ENCODE results near the gene TEPSIN. TPM values are rescaled to one million over a fixed set of nuclear protein-coding genes. Genes with fewer than 3 reads are reported as not detected.

The TEPSIN gene
- total and polyA plus RNA-seq, 9 donors = 8.9 to 19.3 (median 13.8) TPM

DNA sequence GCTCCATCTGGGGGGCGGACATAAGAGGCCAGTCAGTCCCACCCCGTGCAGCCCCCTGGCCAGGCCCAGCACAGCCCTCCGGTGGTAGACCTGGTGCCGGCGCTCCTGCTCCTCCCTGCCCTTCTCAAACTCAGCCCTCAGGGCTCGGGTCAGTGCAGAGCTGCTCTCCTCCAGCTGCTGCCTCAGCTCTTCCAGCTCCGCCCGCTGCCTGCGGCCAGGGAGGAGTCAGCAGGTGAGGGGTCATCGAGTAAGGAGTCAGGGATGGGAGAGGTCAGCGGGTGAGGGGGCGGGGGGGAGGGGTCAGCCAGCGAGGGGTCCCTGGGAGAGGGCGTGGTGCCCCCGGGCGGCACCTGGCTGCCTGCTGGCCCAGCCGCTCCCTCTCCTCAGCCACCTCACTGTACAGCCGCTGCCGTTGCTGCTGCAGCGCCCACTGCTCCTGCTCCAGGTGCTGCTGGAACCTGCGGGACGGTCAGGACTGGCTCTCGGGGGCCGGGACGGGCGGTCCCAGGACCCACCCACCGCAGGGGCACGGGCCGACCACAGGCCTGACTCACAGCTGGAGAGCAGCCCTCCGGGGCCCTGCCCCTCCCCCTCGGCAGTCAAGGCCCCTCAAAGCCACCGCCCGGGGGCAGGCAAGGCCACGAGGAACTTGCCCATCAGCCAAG is 46.3 kb downstream of the TEPSIN start:
- no peak overlapping the region for H3K4me3 ChIP-seq (ENCODE audit: low read length)
- no peaks in the 10 kb centered on the region for H3K9me3 ChIP-seq (replicated peaks; ENCODE audit: control insufficient read depth, low read depth, low read length)
- peaks cover 15% of the 10 kb centered on the region for H3K4me1 ChIP-seq (ENCODE audit: control insufficient read depth, insufficient read depth, low read length)
- H3K27ac ChIP-seq (ENCODE audit: low read length) = no peak overlapping the region
- peaks cover 62% of the 10 kb centered on the region for H3K36me3 ChIP-seq (ENCODE audit: control insufficient read depth, insufficient read depth, low read length)
- H3K27me3 ChIP-seq (ENCODE audit: control insufficient read depth, insufficient read depth, low read length) = no peaks in the 10 kb centered on the region
- WGBS (ENCODE audit: insufficient coverage) = 75% methylated on average over 25 of the region's 34 CpGs
- no peak for DNase-seq

DNA sequence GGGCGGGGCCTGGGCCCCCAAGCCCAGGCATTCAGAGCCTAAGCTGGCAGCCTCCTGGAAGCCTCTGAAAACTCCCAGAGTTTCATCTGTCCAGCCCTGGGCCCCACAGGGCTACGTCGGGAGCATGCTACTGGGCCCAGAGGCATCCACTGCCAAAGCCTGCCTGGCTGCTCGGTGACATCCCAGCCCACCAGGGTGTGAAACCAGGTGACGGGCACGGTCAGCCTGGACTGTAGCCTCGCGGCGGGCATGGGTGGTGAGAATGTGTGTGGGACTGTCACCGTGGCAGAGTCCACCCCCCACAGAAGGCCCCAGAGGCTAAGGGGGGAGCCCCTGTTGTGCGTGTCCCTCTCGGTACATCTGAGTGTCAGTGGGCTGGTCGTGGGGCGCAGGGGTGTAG is 47.2 kb downstream of the TEPSIN start:
- WGBS (ENCODE audit: insufficient coverage) = 92% methylated on average over 7 of the region's 14 CpGs
- Histone ChIP-seq H3K9me3 (replicated peaks; ENCODE audit: control insufficient read depth, low read depth, low read length) (no peaks in the 10 kb centered on the region), H3K36me3 (ENCODE audit: control insufficient read depth, insufficient read depth, low read length) (peaks cover 56% of the 10 kb centered on the region), H3K4me3 (ENCODE audit: low read length) (no peak overlapping the region), H3K27me3 (ENCODE audit: control insufficient read depth, insufficient read depth, low read length) (no peaks in the 10 kb centered on the region), H3K27ac (ENCODE audit: low read length) (no peak overlapping the region), H3K4me1 (ENCODE audit: control insufficient read depth, insufficient read depth, low read length) (peaks cover 10% of the 10 kb centered on the region)
- no peak for DNase-seq

DNA sequence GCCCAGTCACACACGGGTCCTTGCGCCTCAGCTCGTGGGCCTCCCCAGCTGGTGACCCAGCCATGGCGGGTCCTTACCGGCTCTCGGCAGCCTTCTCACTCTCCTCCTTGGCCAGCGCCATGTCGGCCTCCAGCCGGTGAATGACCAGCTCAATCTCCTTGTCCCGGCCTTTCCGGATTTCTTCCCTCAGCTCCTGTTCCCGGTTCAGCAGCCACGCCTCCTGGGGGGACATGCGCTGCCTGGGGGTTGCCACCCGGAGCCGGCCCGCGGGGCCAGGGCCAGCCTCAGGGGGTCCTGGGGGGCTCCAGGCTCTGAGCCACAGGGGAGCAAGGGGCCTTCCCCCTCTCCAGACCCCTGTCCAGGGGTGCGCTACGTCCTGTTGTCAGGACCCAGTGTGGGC is 47.7 kb downstream of the TEPSIN start:
- Histone ChIP-seq H3K36me3 (ENCODE audit: control insufficient read depth, insufficient read depth, low read length) (peaks cover 52% of the 10 kb centered on the region), H3K9me3 (replicated peaks; ENCODE audit: control insufficient read depth, low read depth, low read length) (no peaks in the 10 kb centered on the region), H3K27ac (ENCODE audit: low read length) (no peak overlapping the region), H3K4me3 (ENCODE audit: low read length) (no peak overlapping the region), H3K4me1 (ENCODE audit: control insufficient read depth, insufficient read depth, low read length) (peaks cover 10% of the 10 kb centered on the region), H3K27me3 (ENCODE audit: control insufficient read depth, insufficient read depth, low read length) (no peaks in the 10 kb centered on the region)
- WGBS (ENCODE audit: insufficient coverage) = 89% methylated on average over 18 of the region's 20 CpGs
- no peak for DNase-seq

DNA sequence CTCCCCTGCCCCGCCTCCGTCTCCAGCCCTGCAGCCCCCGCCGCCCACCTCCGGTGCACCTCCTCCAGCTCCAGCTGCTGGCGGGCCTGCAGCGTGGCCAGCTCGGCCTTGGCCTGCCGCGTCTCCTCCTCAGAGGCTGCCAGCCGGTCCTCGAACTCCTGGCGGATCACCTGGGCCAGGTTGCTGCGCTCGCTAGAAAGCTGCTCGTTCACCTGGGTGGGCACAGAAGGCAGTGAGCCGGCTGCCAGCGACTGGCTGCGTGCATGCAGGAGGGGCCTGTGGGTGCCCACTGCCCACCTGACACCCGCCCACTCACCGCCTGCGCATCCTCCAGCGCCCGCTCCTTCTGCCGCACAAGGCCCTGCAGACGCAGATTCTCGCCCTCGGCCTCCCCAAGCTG is 48.3 kb downstream of the TEPSIN start:
- Histone ChIP-seq H3K36me3 (ENCODE audit: control insufficient read depth, insufficient read depth, low read length) (peaks cover 47% of the 10 kb centered on the region), H3K4me3 (ENCODE audit: low read length) (no peak overlapping the region), H3K4me1 (ENCODE audit: control insufficient read depth, insufficient read depth, low read length) (peaks cover 10% of the 10 kb centered on the region), H3K27me3 (ENCODE audit: control insufficient read depth, insufficient read depth, low read length) (no peaks in the 10 kb centered on the region), H3K9me3 (replicated peaks; ENCODE audit: control insufficient read depth, low read depth, low read length) (no peaks in the 10 kb centered on the region), H3K27ac (ENCODE audit: low read length) (no peak overlapping the region)
- 92% methylated on average over 28 of the region's 28 CpGs for WGBS (ENCODE audit: insufficient coverage)
- DNase-seq = no peak

DNA sequence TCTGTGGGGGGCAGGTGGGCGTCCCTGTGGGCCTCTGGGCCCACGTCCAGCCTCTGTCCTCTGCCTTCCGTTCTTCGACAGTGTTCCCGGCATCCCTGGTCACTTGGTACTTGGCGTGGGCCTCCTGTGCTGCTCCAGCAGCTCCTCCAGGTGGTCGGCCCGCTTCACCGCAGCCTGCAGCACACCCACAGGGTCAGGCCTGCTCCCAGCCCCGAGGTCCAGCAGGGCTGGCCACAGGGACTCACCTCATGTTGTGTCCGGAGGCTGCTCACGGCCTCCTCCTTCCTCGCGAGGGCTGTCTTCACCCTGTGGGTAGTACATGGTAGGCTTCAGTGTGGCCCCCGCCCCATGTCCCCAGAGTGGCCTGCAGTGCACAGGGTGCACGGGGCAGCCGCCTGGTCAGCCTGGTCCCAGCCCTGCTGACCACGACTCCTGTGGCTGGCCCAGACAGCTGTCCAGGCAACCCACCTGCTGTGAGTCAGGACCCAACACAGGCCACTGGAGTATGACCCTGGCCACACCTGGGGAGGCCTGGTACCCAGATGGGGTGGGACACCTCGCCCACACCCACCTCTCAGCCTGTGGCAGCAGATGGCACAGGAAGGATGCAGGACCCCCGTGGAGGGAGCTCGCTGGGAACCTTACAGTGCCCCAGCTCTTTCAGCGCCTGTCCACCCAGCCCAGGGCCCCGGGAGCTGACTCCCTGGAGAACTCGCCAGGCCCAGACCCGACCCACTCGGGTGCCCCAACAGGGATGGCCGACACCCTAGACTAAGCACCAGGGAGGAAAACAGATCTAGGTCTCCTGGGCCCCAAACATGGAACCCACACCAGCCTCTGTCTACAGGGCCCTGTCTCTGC is 49.0 kb downstream of the TEPSIN start:
- H3K36me3 ChIP-seq (ENCODE audit: control insufficient read depth, insufficient read depth, low read length) = peaks cover 46% of the 10 kb centered on the region
- H3K9me3 ChIP-seq (replicated peaks; ENCODE audit: control insufficient read depth, low read depth, low read length) = no peaks in the 10 kb centered on the region
- peaks cover 16% of the 10 kb centered on the region for H3K4me1 ChIP-seq (ENCODE audit: control insufficient read depth, insufficient read depth, low read length)
- H3K27ac ChIP-seq (ENCODE audit: low read length) = no peak overlapping the region
- DNase-seq = no peak
- H3K27me3 ChIP-seq (ENCODE audit: control insufficient read depth, insufficient read depth, low read length) = no peaks in the 10 kb centered on the region
- no peak overlapping the region for H3K4me3 ChIP-seq (ENCODE audit: low read length)
- 75% methylated on average over 19 of the region's 27 CpGs for WGBS (ENCODE audit: insufficient coverage)

DNA sequence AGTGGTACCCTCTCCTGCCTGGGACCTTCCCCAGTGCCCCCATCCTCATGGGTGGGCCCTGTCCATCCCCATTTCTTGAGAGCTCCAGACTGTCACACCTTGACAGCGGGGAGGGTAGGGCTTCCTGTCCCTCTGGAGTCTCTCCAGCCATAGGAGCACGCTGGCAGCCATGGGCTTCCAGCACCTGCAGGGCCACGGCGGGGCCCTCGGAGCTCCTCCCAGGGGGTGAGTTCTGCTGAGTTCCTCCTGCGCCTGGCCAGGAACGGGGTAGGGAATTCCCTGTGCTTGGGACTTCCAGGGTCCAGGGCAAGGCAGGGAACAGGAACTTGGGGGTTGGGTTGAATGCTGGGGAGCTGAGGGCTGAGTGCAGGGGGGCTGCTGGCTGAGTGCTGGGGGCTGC is 49.8 kb downstream of the TEPSIN start:
- WGBS (ENCODE audit: insufficient coverage) = 88% methylated on average over 6 of the region's 7 CpGs
- no peak overlapping the region for H3K27ac ChIP-seq (ENCODE audit: low read length)
- H3K9me3 ChIP-seq (replicated peaks; ENCODE audit: control insufficient read depth, low read depth, low read length) = no peaks in the 10 kb centered on the region
- peaks cover 21% of the 10 kb centered on the region for H3K4me1 ChIP-seq (ENCODE audit: control insufficient read depth, insufficient read depth, low read length)
- H3K36me3 ChIP-seq (ENCODE audit: control insufficient read depth, insufficient read depth, low read length) = peaks cover 39% of the 10 kb centered on the region
- peaks cover 2% of the 10 kb centered on the region for H3K27me3 ChIP-seq (ENCODE audit: control insufficient read depth, insufficient read depth, low read length)
- no peak overlapping the region for H3K4me3 ChIP-seq (ENCODE audit: low read length)
- no peak for DNase-seq

DNA sequence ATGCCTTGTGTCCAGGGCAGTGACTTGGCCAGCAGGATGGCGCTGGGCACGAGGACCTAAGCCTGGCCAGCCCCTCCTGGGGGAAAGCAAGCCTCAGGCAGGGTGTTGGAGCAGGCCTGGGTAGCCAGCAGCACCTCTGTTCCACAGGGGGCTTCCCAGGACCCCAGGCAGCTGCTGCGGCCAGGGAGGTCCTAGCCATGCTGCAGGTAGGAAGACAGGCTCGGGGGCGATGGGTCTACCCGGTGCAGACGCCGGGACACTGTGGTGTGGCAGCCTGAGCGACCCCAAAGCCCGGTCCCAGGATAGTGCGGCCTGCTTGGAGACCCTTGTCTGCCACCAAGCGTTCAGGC is 50.4 kb downstream of the TEPSIN start:
- Histone ChIP-seq H3K27ac (ENCODE audit: low read length) (no peak overlapping the region), H3K27me3 (ENCODE audit: control insufficient read depth, insufficient read depth, low read length) (peaks cover 3% of the 10 kb centered on the region), H3K9me3 (replicated peaks; ENCODE audit: control insufficient read depth, low read depth, low read length) (no peaks in the 10 kb centered on the region), H3K4me3 (ENCODE audit: low read length) (no peak overlapping the region), H3K36me3 (ENCODE audit: control insufficient read depth, insufficient read depth, low read length) (peaks cover 34% of the 10 kb centered on the region), H3K4me1 (ENCODE audit: control insufficient read depth, insufficient read depth, low read length) (peaks cover 17% of the 10 kb centered on the region)
- no peak for DNase-seq
- 92% methylated on average over 10 of the region's 12 CpGs for WGBS (ENCODE audit: insufficient coverage)

DNA sequence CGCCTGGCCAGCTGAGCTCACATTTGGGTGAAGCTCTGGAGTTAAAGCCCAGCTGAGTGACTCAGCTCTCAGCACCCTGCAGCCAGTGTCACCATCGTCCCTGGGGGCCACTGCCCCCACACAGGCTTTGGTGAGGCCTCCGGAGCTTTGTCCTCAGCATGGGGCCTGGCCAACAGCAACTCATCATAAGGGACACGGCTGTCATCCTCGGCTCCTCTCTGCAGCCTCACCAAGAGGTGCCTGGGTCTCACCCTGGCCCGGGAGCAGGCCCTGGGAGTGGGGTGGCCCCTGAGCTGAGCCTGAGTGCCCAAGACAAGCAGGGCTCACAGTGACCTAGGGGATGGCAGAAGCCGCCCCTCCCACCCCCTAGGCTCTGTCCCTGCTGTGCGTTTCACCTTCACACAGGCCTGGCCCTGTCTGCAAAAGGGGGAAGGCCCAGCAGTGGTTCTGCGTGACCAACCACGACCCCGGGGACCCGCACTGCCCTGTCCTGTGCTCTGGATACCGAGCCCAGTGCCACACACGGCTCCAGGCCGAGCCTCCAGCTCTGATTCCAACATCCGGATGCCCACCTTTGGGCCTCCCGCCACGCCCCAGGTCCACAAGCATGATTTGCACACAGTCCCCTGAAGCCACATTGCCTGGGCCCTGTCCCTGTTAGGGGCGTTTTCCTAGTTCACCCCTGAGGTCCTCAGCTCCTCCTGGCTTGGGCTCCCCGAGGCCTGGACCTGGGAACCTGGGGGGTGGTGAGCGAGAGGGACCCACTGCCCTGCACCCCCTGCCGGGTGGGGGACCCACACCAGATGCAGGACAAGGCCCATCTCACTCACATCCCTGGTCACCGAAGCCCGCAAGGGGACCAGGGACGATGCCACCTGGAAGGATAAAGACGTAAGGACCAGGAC is 51.0 kb downstream of the TEPSIN start:
- H3K27ac ChIP-seq (ENCODE audit: low read length) = no peak overlapping the region
- no peak for DNase-seq
- H3K4me3 ChIP-seq (ENCODE audit: low read length) = no peak overlapping the region
- 88% methylated on average over 23 of the region's 26 CpGs for WGBS (ENCODE audit: insufficient coverage)
- H3K36me3 ChIP-seq (ENCODE audit: control insufficient read depth, insufficient read depth, low read length) = peaks cover 32% of the 10 kb centered on the region
- H3K27me3 ChIP-seq (ENCODE audit: control insufficient read depth, insufficient read depth, low read length) = peaks cover 3% of the 10 kb centered on the region
- peaks cover 16% of the 10 kb centered on the region for H3K4me1 ChIP-seq (ENCODE audit: control insufficient read depth, insufficient read depth, low read length)
- no peaks in the 10 kb centered on the region for H3K9me3 ChIP-seq (replicated peaks; ENCODE audit: control insufficient read depth, low read depth, low read length)

DNA sequence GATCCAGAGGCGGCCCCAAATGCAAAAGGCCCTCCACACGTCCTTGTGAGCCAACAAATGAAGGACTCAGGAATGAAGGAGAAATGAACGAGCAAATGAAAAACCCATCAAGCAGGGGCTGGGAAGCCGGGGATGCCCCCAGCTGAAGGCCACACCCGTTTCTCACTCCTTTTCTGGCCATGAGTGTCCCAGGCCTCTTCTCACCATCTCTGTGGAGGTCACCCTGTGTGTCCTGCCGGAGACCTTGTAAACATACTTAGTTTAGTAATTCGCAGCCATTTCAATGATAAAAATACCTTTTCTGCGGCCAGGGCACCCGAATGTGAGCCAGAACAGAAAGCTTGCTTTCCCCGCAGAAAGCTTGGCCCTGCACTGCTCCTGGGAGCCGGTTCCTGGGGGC is 51.7 kb downstream of the TEPSIN start:
- H3K4me1 ChIP-seq (ENCODE audit: control insufficient read depth, insufficient read depth, low read length) = peaks cover 21% of the 10 kb centered on the region
- peaks cover 29% of the 10 kb centered on the region for H3K36me3 ChIP-seq (ENCODE audit: control insufficient read depth, insufficient read depth, low read length)
- no peaks in the 10 kb centered on the region for H3K9me3 ChIP-seq (replicated peaks; ENCODE audit: control insufficient read depth, low read depth, low read length)
- H3K4me3 ChIP-seq (ENCODE audit: low read length) = no peak overlapping the region
- H3K27me3 ChIP-seq (ENCODE audit: control insufficient read depth, insufficient read depth, low read length) = peaks cover 3% of the 10 kb centered on the region
- no peak overlapping the region for H3K27ac ChIP-seq (ENCODE audit: low read length)
- WGBS (ENCODE audit: insufficient coverage) = 93% methylated on average over 8 of the region's 11 CpGs
- no peak for DNase-seq

DNA sequence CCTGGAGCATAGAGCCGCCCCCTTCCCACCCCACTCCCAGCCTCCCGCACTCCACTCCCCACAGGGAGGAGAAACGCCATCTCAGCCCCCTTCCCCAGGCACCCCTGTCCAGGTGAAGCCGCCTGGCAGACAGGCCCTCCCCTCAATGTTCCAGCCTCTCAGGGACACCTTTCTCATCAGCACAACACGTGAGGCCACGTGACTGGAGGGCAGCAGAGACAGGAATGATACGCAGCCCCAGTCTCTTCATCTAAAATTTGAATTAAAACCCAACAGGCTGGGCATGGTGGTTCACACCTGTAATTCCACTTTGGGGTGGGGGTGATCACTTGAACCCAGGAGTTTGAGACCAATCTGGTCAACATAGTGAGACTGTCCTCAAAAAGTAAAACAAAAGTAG is 52.7 kb downstream of the TEPSIN start:
- Histone ChIP-seq H3K27ac (ENCODE audit: low read length) (no peak overlapping the region), H3K4me3 (ENCODE audit: low read length) (no peak overlapping the region), H3K36me3 (ENCODE audit: control insufficient read depth, insufficient read depth, low read length) (peaks cover 22% of the 10 kb centered on the region), H3K4me1 (ENCODE audit: control insufficient read depth, insufficient read depth, low read length) (peaks cover 21% of the 10 kb centered on the region), H3K9me3 (replicated peaks; ENCODE audit: control insufficient read depth, low read depth, low read length) (no peaks in the 10 kb centered on the region), H3K27me3 (ENCODE audit: control insufficient read depth, insufficient read depth, low read length) (peaks cover 3% of the 10 kb centered on the region)
- 71% methylated on average over 2 of the region's 7 CpGs for WGBS (ENCODE audit: insufficient coverage)
- DNase-seq = no peak

Measured in muscle of leg (tissue), 11 donors.